Measurements from ENCODE around the gene FKRP.
A peak's percentile ranks its signal among the peaks of the same experiment; 100 is the strongest.
"Not testable (repeated sequence)": the region's sequence is repeated elsewhere in the genome, so short reads cannot be mapped to it uniquely, and the experiment has no call there.

The FKRP gene

DNA sequence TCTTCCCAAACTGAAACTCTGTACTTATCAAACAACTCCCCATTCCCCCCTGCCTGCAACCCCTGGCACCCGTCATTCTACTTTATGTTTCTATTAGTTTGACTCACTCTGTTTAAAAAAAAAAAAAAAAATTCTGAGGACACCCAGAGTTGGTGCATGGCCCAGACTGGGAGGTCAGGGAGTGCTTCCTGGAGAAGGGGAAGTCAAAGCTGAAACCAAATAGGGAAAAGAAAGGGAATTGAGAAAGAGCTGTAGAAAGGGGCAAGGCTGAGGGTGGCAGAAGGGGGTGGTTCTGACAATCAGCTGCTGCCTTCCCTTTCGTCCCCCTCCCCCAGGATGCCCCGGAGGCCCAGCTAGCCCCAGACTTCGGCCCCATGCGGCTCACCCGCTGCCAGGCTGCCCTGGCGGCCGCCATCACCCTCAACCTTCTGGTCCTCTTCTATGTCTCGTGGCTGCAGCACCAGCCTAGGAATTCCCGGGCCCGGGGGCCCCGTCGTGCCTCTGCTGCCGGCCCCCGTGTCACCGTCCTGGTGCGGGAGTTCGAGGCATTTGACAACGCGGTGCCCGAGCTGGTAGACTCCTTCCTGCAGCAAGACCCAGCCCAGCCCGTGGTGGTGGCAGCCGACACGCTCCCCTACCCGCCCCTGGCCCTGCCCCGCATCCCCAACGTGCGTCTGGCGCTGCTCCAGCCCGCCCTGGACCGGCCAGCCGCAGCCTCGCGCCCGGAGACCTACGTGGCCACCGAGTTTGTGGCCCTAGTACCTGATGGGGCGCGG, 9.4 kb downstream of the FKRP start:
- Mint-ChIP-seq H3K36me3 (ENCODE audit: low read depth) (peaks cover 40% of the 10 kb centered on the region), H3K4me1 (ENCODE audit: low read depth) (peaks cover 8% of the 10 kb centered on the region), H3K27ac (no peak overlapping the region), H3K27me3 (no peaks in the 10 kb centered on the region), H3K9me3 (no peaks in the 10 kb centered on the region), H3K4me3 (no peak overlapping the region)
- no peak for DNase-seq

DNA sequence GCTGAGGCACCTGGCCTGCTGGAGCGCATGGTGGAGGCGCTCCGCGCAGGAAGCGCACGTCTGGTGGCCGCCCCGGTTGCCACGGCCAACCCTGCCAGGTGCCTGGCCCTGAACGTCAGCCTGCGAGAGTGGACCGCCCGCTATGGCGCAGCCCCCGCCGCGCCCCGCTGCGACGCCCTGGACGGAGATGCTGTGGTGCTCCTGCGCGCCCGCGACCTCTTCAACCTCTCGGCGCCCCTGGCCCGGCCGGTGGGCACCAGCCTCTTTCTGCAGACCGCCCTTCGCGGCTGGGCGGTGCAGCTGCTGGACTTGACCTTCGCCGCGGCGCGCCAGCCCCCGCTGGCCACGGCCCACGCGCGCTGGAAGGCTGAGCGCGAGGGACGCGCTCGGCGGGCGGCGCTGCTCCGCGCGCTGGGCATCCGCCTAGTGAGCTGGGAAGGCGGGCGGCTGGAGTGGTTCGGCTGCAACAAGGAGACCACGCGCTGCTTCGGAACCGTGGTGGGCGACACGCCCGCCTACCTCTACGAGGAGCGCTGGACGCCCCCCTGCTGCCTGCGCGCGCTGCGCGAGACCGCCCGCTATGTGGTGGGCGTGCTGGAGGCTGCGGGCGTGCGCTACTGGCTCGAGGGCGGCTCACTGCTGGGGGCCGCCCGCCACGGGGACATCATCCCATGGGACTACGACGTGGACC, 10.1 kb downstream of the FKRP start:
- Mint-ChIP-seq H3K4me3 (no peak overlapping the region), H3K27ac (no peak overlapping the region), H3K36me3 (ENCODE audit: low read depth) (peaks cover 32% of the 10 kb centered on the region), H3K9me3 (no peaks in the 10 kb centered on the region), H3K4me1 (ENCODE audit: low read depth) (peaks cover 8% of the 10 kb centered on the region), H3K27me3 (no peaks in the 10 kb centered on the region)
- no peak for DNase-seq

- peaks cover 8% of the 10 kb centered on the region for H3K4me1 Mint-ChIP-seq (ENCODE audit: low read depth)
- H3K4me3 Mint-ChIP-seq, result no peak overlapping the region
- peaks cover 31% of the 10 kb centered on the region for H3K36me3 Mint-ChIP-seq (ENCODE audit: low read depth)
- H3K9me3 Mint-ChIP-seq, result no peaks in the 10 kb centered on the region
- H3K27ac Mint-ChIP-seq, result peak overlapping the region; percentile 22
- H3K27me3 Mint-ChIP-seq, result no peaks in the 10 kb centered on the region
- no peak for DNase-seq
These were observed 10.7 kb downstream of the FKRP start for GRCh38 chr19:46756544-46756888.

DNA sequence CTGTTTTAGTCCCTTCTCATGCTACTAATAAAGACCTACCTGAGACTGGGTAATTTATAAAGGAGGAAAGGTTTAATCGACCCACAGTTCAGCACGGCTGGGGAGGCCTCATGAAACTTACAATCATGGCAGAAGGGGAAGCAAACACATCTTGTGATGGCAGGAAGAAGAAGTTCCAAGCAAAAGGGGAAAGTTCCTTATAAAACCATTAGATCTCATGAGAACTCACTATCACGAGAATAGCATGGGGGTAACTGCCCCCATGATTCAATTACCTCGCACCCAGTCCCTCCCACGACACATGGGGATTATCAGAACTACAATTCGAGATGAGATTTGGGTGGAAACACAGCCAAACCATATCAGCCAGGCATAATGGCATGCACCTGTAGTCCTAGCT, 13.3 kb downstream of the FKRP start:
- Mint-ChIP-seq H3K9me3 (no peaks in the 10 kb centered on the region), H3K27ac (no peak overlapping the region), H3K4me1 (ENCODE audit: low read depth) (peaks cover 6% of the 10 kb centered on the region), H3K36me3 (ENCODE audit: low read depth) (peaks cover 22% of the 10 kb centered on the region), H3K4me3 (no peak overlapping the region), H3K27me3 (no peaks in the 10 kb centered on the region)
- DNase-seq, result no peak

- DNase-seq, result no peak
- Mint-ChIP-seq H3K4me1 (ENCODE audit: low read depth) (peaks cover 6% of the 10 kb centered on the region), H3K9me3 (no peaks in the 10 kb centered on the region), H3K27ac (no peak overlapping the region), H3K27me3 (no peaks in the 10 kb centered on the region), H3K4me3 (no peak overlapping the region), H3K36me3 (ENCODE audit: low read depth) (peaks cover 21% of the 10 kb centered on the region)
These were observed 14.0 kb downstream of the FKRP start for GRCh38 chr19:46759817-46760333.

- Mint-ChIP-seq H3K27ac (no peak overlapping the region), H3K4me1 (ENCODE audit: low read depth) (peaks cover 6% of the 10 kb centered on the region), H3K36me3 (ENCODE audit: low read depth) (peaks cover 18% of the 10 kb centered on the region), H3K27me3 (no peaks in the 10 kb centered on the region), H3K4me3 (no peak overlapping the region), H3K9me3 (no peaks in the 10 kb centered on the region)
- DNase-seq, result no peak
These were observed 14.5 kb downstream of the FKRP start for GRCh38 chr19:46760363-46760762.

DNA sequence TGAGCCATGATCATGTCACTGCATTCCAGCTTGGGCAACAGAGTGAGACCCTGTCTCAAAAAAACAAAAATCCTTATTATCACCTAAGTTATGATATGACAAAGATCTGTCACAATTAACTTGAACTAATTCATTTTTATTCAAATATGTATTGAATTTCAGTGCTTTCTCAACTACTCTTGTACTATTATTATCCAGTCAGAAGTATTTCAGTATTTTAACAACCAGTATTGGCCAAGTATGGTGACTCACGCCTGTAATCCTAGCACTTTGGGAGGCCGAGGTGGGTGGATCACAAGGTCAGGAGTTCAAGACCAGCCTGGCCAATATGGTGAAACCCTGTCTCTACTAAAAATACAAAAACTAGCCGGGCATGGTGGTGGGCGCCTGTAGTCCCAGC, 15.0 kb downstream of the FKRP start:
- H3K27me3 Mint-ChIP-seq; H3K9me3 Mint-ChIP-seq; H3K4me1 Mint-ChIP-seq (ENCODE audit: low read depth); DNase-seq; H3K4me3 Mint-ChIP-seq; H3K27ac Mint-ChIP-seq: not testable (repeated sequence)
- peaks cover 18% of the 10 kb centered on the region for H3K36me3 Mint-ChIP-seq (ENCODE audit: low read depth)

GRCh38 chr19:46761418-46761831, 15.6 kb downstream of the FKRP start:
- H3K27ac Mint-ChIP-seq, result no peak overlapping the region
- no peak for DNase-seq
- no peaks in the 10 kb centered on the region for H3K9me3 Mint-ChIP-seq
- no peak overlapping the region for H3K4me3 Mint-ChIP-seq
- no peaks in the 10 kb centered on the region for H3K27me3 Mint-ChIP-seq
- H3K36me3 Mint-ChIP-seq (ENCODE audit: low read depth), result peaks cover 17% of the 10 kb centered on the region
- peaks cover 5% of the 10 kb centered on the region for H3K4me1 Mint-ChIP-seq (ENCODE audit: low read depth)

- no peaks in the 10 kb centered on the region for H3K27me3 Mint-ChIP-seq
- no peak overlapping the region for H3K4me3 Mint-ChIP-seq
- peaks cover 5% of the 10 kb centered on the region for H3K4me1 Mint-ChIP-seq (ENCODE audit: low read depth)
- H3K36me3 Mint-ChIP-seq (ENCODE audit: low read depth), result peaks cover 8% of the 10 kb centered on the region
- no peak overlapping the region for H3K27ac Mint-ChIP-seq
- DNase-seq, result no peak
- no peaks in the 10 kb centered on the region for H3K9me3 Mint-ChIP-seq
These were observed 16.5 kb downstream of the FKRP start for GRCh38 chr19:46762245-46762890.

DNA sequence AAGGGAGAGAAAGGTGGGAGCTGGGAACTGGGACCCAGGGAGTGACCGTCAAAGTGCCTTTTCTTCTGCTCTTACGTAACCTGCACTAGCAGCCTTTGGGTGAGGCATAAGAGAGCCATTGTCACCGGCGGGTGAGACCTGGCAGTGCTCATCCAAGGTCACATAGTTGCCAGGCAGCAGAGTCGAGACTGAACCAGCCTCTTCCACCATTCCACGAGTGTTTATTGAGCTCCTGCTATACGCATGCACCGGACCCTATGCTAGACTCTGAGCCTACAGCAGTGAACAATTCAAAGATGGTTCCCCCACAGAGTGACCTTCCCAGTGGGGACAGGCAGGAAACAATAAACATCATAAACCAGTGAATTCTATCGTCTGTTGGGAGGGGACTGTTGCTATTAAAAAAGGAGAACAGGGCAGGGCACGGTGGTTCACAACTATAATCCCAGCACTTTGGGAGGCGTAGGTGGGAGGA, 19.0 kb downstream of the FKRP start:
- no peak for DNase-seq
- Mint-ChIP-seq H3K9me3 (no peaks in the 10 kb centered on the region), H3K27ac (no peak overlapping the region), H3K4me1 (ENCODE audit: low read depth) (peaks cover 2% of the 10 kb centered on the region), H3K36me3 (ENCODE audit: low read depth) (no peaks in the 10 kb centered on the region), H3K27me3 (no peaks in the 10 kb centered on the region), H3K4me3 (no peak overlapping the region)

GRCh38 chr19:46766569-46767317, 20.9 kb downstream of the FKRP start:
- no peaks in the 10 kb centered on the region for H3K27me3 Mint-ChIP-seq
- H3K4me1 Mint-ChIP-seq (ENCODE audit: low read depth), result peaks cover 2% of the 10 kb centered on the region
- no peaks in the 10 kb centered on the region for H3K9me3 Mint-ChIP-seq
- H3K36me3 Mint-ChIP-seq (ENCODE audit: low read depth), result no peaks in the 10 kb centered on the region
- H3K27ac Mint-ChIP-seq, result no peak overlapping the region
- no peak overlapping the region for H3K4me3 Mint-ChIP-seq
- DNase-seq, result peak; percentile 71

DNA sequence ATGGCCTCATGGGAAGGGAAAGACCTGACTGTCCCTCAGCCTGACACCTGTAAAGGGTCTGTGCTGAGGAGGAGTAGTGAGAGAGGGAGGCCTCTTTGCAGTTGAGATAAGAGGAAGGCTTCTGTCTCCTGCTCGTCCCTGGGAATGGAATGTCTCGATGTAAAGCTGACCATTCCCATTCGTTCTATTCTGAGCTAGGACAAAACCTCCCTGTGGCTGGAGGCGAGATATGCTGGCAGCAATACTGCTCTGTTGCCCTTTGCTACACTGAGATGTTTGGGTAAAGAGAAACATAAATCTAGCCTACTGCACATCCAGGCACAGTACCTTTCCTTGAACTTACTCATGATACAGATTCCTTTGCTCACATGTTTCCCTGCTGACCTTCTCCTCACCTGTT, 22.9 kb downstream of the FKRP start:
- not testable (repeated sequence) for H3K4me1 Mint-ChIP-seq (ENCODE audit: low read depth); DNase-seq; H3K4me3 Mint-ChIP-seq

DNA sequence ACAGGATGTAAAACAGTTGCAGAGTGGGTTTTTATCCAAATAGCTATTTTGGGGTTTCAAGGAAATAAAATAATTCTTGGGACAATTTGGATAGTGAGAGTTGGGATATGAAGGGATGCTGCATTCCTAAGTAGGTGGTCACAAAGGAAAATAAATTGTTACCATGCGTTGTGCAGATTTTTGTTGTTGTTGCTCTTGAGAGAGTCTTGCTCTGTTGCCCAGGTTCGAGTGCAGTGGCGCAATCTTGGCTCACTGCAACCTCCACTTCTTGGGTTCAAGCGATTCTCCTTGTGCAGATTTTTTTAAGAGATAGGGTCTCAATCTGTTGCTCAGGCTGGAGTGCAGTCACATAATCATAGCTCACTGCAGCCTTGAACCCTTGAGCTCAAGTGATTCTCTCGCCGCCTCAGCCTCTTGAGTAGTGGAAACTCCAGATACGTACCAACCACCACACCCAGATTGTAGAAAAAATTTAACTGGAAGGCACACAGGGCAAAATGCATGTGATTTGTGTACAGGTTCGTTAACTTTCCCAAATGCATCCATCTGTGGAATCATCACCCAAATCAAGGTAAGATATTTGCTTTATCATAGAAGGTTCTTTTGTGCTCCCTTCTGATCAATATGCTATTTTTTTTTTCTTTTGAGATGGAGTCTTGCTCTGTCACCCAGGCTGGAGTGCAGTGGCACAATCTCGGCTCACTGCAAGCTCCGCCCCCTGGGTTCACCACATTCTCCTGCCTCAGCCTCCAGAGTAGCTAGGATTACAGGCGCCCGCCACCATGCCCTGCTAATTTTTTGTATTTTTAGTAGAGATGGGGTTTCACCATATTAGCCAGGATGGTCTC, 26.5 kb downstream of the FKRP start:
- Mint-ChIP-seq H3K9me3 (no peaks in the 10 kb centered on the region), H3K4me1 (ENCODE audit: low read depth) (peaks cover 2% of the 10 kb centered on the region), H3K27ac (no peak overlapping the region), H3K27me3 (no peaks in the 10 kb centered on the region), H3K4me3 (no peak overlapping the region), H3K36me3 (ENCODE audit: low read depth) (peaks cover 38% of the 10 kb centered on the region)
- DNase-seq, result no peak

More for the DNA sequence above, 22.9 kb downstream of the FKRP start:
- H3K27ac Mint-ChIP-seq; H3K9me3 Mint-ChIP-seq; H3K27me3 Mint-ChIP-seq; H3K36me3 Mint-ChIP-seq (ENCODE audit: low read depth): not testable (repeated sequence)

GRCh38 chr19:46773018-46773399, 27.2 kb downstream of the FKRP start:
- Mint-ChIP-seq H3K27me3 (no peaks in the 10 kb centered on the region), H3K4me1 (ENCODE audit: low read depth) (peaks cover 5% of the 10 kb centered on the region), H3K27ac (no peak overlapping the region), H3K4me3 (no peak overlapping the region), H3K9me3 (no peaks in the 10 kb centered on the region), H3K36me3 (ENCODE audit: low read depth) (peaks cover 43% of the 10 kb centered on the region)
- DNase-seq, result no peak
